ENCODE measurements around the gene OTUD6A.

GRCh38 chrX:70030301-70030767, 31.9 kb upstream of the OTUD6A start:
- TF ChIP-seq CTCF (conservative IDR thresholded peaks at IDR 0.05; ENCODE audit: low read length) (peak; percentile 73), EZH2phosphoT487 (IDR thresholded peaks at IDR 0.05; ENCODE audit: borderline replicate concordance) (no peak)

All from Loucy (cell line).